ENCODE results near the gene TOMT.

GRCh38 chr11:72075109-72075508, 30.6 kb upstream of the TOMT start:
- TF ChIP-seq REST (IDR thresholded peaks at IDR 0.05; ENCODE audit: unreplicated experiment): no peak
- TF ChIP-seq EZH2phosphoT487 (IDR thresholded peaks at IDR 0.05; ENCODE audit: unreplicated experiment): no peak
- TF ChIP-seq EZH2 (IDR thresholded peaks at IDR 0.05; ENCODE audit: low read depth, unreplicated experiment): no peak
- peak; percentile 32 to 55; a peak in 3 of 4 replicates for TF ChIP-seq CTCF (conservative IDR thresholded peaks at IDR 0.05; ENCODE audit: low read depth in 2 of 2)
- TF ChIP-seq POLR2AphosphoS5 (IDR thresholded peaks at IDR 0.05; ENCODE audit: low read depth): no peak
- TF ChIP-seq JUNB (IDR thresholded peaks at IDR 0.05; ENCODE audit: unreplicated experiment): no peak
- no peak for TF ChIP-seq CREB1 (CRISPR knock-in tag; IDR thresholded peaks at IDR 0.05; ENCODE audit: low read depth)
- TF ChIP-seq ETS1 (IDR thresholded peaks at IDR 0.05): no peak
- no peak for TF ChIP-seq STAT1 (IDR thresholded peaks at IDR 0.05; ENCODE audit: unreplicated experiment)
- TF ChIP-seq ZNF114 (CRISPR knock-in tag; IDR thresholded peaks at IDR 0.05): no peak
- no peak for TF ChIP-seq NANOG (IDR thresholded peaks at IDR 0.05; ENCODE audit: borderline replicate concordance)
- no peak for TF ChIP-seq ZNF331 (CRISPR knock-in tag; IDR thresholded peaks at IDR 0.05; ENCODE audit: low read depth)
- no peak for TF ChIP-seq ZNF462 (CRISPR knock-in tag; IDR thresholded peaks at IDR 0.05)

Measured in GM23338 (cell line).